ENCODE measurements around the gene DDX39A.

DNA sequence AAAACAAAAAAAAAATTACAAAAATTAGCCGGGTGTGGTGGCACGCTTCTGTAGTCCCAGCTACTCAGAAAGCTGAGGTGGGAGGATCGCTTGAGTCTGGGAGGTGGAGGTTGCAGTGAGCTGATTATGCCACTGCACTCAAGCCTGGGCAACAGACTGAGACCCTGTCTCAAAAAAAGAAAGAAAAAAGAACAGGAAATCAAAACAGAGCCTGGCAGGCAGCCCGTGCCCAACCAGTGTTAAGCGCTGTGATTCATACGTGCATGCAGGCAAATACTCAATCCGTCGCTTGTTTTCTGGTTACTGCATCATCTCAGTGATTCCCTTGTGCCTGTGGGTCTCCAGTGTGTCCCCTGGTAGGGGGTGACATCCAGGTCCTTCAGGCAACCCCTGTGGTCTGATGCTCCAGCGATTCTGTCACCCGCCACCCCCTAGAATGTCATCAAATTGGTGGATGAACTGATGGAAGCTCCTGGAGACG, 18.1 kb downstream of the DDX39A start:
- no peak for TF ChIP-seq POLR2AphosphoS5 (IDR thresholded peaks at IDR 0.05; ENCODE audit: low read depth, low read length)
- TF ChIP-seq POLR2A (IDR thresholded peaks at IDR 0.05; ENCODE audit: low read depth, low read length) = no peak
- TF ChIP-seq TAF1 (IDR thresholded peaks at IDR 0.05; ENCODE audit: borderline replicate concordance, low read depth, low read length) = no peak
